GM19324 (cell line): ENCODE data around the gene SRBD1.

ENCODE experiments used
- ATAC-seq: cut with Tn5 transposase; IDR thresholded peaks from one replicate; pipeline ENCODE4 v1.9.1; 2021; ENCODE audit warnings: mild to moderate bottlenecking, moderate library complexity; ENCODE audit not compliant: unreplicated experiment, low FRiP score

Gene SRBD1

DNA sequence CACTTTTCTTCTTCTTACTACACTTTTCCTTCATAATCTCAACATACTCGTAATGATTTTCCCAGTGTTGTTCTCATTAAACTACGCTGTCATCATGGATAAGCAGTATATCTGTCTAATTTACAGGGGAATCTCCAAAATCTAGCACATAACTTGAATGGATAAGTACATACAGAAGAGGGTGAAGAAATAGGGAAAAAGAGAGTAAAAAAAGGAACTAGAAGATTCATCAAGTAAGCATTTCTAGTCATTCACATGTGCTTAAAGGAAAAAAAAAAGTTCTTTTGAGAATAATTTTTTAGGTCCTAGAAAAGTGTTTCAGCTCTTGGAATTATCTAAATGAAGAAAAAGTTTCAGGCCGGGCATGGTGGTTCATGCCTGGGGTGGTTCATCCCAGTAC lies 51.6 kb downstream of the SRBD1 start:
- no peak for ATAC-seq

DNA sequence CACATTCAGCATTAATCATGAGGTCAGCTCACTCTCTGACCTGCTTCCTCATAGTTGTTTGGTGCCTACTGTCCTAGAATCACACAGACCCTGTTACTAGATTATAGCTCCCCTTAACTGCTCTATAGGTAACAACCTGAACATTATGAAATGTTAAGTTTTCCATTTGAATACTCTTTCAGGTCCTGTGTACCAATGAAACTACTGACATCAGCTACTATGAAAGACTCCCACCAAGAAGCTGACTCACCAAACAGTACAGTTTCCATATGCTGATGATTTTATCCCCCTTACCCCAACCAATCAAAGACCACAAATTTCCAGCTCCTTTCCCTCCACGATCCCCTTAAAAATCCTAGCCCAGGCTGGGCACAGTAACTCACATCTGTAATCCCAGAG lies 56.3 kb downstream of the SRBD1 start:
- ATAC-seq = no peak

DNA sequence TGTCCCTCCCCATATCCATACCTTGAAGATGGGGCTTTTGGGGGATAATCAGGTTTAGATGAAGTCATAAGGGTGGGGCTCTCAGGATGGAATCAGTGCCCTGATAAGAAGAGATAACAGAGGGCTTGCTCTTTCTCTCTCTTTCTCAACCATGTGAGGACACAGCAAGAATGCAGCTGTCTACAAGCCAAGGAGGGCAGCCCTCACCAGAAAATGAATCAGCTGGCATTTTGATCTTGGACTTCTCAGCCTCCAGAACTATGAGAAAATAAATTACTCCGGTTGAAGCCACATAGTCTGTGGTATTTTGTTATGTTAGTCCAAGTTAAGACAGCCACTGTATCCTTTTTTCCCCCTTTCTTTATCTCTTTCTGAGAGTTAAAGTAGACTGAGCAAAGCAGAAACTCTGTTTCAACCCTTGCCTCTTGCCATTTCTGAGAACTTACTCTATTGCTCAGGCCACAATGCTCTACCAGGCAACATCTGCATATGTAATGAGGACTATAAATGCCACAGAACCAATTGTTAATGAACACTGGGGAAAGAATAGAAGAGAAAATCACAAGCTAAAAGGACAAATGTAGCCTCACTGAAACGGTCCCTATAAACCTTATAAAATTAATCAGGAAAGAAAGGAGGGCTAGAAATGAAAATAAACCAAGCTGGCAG lies 56.9 kb downstream of the SRBD1 start:
- no peak for ATAC-seq

DNA sequence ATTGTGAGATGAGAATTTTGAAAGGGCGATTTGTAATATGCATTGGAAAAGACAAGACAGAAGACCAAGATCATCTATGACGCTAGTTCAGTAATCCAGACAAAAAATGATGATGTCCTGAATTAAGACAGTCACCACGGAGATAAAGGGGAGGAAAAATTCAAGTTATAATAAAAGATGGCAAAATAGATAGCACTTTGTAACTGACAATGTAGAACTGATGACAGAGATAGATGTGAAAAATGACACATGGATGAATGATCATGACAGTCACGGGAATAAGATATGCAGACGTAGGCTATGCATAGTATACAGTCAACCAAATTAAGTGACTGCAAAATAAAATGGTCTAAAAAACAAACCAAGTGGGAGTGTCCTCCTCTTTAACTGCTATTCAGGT lies 59.2 kb downstream of the SRBD1 start:
- ATAC-seq = no peak

DNA sequence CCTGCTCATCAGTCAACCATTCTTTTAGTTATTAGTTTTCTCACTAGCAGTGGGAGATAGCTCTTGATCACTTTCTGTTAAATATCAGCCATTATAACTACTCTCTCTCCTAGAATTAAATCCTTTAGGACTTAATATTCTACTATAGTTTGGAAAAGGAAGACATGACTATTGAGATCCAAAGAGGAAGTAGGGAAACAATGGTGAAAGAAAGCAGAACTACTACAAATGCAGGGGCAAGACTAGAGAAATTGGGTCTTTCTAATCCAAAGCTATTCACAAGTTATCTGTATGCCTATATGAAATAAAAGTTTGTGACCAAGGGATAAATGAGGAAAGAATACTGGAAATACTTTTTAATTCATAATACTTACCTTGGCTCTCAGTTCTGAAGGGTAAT lies 65.1 kb downstream of the SRBD1 start:
- ATAC-seq = no peak

DNA sequence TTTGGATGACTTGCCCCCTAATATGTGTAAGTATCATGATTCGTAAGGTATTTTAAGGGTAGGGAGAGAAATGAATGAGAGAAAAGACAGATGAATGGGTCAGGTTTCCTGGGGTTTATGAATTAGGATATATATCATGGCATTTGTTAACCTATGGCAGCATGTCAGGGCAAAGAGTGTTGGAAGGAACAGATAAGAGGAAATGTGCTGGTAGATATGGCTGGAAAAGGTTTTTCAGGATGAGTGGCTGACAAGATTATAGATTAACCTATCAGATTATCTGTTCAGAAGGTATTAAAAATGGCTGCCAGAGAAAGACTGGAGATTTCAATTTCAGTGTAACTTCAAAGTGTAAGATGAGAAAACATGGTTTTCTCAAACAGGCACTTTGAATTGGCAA lies 67.8 kb downstream of the SRBD1 start:
- ATAC-seq = no peak

DNA sequence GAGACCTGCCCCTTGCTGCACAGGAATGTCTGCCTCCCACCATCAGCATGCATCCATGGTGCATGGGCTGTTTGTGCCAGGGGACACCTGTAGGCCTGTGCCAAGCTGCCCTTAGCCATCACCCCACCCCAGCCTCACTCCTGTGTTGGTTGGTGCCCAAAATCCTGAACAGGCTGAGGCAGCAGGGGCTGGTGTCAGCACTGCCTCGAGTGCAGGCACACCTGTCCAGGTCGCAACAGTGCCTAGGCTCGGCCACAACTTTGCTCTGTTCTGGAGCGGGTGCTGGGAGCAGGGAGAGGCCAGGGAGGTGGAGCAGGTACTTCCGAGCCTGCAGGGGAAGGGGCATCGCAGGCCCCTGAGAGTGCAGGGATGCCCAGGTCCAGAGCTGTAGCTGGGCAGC lies 69.1 kb downstream of the SRBD1 start:
- no peak for ATAC-seq

DNA sequence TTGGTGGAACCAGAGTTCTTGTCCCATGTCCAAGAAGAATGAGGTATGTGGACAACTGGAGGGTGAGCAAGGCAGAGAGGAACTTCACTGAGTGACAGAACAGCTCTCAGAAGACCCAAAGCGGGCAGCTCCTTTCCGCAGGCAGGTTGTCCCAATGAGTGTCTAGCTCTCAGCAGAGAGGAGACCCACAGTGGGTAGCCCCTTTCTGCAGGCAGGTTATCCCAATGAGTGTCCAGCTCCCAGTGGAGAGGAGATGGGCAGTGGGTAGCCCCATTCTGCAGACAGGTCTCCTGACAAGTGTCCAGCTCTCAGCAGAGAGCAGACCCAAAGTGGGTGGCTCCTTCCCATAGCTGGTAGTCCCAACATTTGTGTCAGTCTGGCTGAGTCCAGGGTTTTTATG lies 69.6 kb downstream of the SRBD1 start:
- ATAC-seq = no peak

DNA sequence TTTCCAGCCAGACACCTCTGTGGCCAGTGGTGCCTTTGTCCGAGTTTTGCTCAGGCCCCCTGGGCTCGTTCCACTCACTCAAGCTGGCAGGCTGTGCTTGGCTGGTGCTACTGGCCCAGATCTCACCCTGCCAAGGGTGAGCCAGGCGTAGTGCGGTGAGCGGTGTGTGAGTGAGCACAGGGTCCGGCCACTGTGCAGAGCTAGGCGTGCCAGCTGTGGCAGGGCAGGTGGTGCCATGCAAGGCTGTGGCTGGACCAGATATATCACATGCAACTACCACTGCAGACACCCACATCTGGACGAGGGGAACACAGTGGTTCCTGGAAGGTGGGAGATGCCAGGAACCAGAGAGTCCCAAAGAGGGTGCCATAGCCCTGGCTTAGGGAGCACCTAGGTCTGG lies 70.1 kb downstream of the SRBD1 start:
- no peak for ATAC-seq

DNA sequence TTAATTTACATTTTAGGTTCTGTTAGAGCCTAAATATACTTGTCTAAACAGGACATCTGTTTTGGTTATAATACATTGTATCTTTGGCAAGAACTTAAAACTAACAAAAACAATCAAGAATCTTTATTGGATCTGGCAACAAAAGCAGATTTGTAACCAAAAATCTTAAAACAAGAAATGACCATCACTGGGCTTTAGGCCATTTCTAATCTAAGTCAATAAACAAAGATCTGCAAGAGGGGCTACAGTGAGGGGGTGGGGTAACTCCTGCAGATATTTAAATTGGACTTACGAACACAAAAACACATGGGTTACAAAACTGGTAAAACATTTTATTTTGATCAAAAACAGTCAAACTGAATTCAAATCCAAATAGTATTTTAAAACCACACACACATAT lies 77.3 kb downstream of the SRBD1 start:
- ATAC-seq = no peak

DNA sequence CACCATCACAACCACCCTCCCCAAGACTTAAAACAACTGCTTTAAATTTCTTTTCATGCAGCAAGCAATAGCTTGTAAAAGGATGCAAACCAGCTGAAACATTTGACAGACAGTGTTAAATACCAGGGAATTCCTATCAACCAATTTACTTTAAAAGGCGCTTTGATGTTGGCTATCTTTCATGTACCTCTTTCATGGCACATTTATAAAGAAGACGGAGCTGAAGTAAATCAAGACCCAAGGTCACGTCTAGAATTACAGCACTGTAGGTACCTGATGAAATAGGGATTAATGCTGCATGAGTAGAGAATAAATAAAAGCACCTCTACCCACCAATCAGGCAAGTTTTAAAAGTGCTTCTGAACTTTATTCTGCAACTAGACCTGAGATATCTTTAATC lies 78.9 kb downstream of the SRBD1 start:
- no peak for ATAC-seq

DNA sequence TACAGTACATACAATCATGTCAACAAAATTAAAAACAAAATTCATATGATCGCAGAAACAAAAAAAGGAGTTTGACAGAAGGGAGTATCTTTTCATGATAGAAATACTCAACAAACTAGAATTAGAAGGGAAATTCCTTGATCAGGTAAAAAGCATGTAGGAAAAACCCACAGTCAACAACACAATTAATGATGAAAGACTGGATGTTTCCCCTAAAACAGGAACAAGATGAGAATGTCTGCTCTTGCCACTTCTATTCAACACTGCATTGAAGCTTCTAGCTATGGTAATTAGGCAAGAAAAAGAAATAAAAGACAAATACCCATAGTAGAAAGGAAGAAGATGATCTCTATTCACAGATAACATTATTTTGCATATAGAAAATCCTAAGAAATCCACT lies 87.1 kb downstream of the SRBD1 start:
- no peak for ATAC-seq

DNA sequence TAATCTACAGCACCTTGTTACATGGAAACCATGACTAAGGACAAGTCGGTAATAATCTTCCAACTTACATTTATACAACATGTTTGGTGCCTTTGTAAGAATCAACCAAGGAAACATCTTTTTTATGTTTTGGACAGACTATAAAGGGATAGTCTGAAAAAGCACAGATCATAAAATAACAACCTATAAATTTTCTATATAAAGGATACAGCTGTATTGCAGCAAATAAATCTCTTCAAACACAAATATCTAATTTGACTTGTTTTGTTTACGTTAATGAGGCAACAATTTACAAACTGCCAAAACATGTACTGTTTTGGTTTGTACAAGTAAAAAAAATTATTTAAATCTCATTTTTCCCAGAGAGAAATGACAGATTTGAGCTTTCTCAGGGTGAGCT lies 92.5 kb downstream of the SRBD1 start:
- no peak for ATAC-seq

DNA sequence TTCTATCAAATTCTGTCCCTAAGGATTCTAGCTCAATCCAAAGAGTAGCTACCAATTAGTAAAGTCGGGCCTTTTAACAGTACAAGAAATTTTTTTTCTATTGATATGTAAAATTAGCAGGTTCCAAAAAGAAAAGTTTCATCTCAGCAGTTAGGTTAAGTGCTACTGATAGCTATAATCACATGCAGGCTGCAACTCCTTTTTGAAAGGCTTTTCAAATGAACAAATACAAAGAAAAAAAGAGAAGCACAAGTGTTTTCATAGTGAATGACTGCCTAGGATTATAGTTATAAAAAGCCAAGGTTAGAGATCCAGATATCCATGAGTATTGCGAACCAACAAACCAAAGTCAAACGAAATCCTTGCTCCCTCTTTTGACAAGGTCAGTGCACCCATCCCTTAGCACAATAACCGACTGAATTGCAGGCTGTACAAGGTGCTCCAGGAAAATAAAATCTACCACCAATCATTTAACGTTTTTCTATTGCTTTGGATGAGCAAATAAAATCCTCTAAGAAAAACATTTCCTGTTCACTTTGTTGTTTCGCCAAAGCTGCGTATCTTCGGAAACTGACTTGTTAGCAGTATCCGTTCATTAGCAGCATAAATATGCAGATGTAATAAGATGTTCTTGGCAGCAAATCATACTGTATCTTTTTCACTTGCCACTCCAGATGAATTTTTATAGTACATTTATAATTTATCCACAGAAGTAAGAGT lies 100.2 kb downstream of the SRBD1 start:
- ATAC-seq = no peak

DNA sequence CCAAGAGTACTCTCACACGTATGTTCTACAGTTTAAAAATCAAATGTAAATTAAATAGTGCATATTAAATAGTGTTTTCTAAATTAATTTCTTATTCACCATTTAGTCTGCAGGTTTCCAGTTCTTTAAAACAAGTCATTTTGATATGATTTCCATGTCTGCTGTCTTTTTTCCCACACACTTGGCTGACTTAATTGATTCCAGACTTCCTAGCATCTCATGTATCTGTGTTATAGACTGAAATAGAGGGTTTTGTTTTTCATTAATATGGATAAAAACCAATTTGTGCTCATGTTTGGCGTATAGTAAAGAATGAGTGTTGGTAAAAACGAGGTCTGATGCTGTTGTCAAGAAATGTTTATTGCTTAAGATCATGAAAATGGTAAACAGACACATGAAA lies 104.3 kb downstream of the SRBD1 start:
- ATAC-seq = no peak

DNA sequence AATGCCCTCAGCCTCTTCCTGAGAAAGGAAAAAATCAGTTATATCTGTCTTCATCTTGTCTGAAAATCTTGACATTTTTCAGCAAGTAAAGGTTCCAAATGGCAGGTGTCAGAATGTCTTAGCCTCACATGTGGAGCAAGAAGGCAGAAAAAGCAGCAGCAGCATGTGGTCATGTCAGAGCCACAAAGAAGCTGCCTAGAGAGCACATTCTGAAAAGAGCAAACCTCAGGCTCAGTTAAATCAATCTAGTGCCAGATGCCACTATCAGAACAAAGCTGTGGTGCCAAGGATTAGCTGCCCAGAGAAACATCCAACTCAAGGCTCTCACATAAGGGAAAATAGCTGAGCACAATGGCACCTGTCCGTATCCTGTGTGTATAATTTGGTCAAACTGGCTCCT lies 105.9 kb downstream of the SRBD1 start:
- no peak for ATAC-seq

DNA sequence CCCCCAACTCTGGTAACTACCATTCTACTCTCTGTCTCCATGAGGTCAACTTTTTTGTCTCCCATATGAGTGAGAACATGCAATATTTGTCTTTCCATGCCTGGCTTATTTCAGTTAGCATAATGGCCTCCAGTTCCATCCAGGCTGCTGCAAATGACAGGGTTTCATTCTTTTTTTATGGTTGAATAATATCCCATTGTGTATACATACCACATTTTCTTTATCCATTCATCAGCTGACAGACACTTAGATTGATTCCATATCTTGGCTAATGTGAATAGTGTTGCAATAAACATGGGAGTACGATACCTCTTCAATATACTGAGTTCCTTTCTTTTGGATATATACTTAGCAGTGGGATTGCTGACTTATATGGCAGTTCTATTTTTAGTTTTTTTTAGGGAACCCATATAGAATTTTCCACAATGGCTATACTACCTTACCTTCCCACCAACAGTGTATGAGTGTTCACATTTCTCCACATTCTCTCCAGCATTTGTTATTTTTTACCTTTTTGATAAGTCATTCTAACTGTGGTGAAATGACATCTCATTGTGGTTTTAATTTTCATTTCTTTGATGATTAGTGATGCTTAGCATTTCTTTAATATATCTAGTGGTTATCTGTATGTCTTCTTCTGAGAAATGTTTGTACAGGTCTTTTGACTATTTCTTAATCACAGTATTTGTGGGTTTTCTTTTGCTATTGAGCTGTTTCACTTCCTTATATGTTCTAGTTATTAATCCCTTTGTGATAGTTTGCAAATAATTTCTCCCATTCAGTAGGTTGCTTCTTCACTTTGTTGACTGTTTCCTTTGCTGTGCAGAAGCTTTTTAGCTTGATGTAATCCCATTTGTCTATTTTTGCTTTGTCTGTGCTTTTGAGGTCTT lies 112.2 kb downstream of the SRBD1 start:
- no peak for ATAC-seq

DNA sequence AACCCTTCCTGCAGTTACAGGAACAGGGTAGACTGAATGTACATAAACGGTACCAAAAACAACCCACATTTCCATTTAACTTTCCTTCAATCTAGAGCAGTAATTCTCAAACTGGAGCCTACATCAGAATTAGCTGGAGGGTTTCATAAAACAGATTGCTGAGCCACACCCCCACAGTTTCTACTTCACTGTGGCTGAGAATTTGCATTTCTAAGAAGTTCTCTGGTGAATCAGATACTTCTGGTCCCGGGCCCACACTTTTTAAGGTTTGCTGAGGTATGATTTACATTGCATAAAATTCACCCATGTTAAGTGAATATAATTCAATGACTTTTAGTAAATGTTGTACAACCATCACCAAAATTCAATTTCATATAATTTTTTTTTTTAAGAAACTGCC lies 113.7 kb downstream of the SRBD1 start:
- peak; percentile 66 for ATAC-seq

DNA sequence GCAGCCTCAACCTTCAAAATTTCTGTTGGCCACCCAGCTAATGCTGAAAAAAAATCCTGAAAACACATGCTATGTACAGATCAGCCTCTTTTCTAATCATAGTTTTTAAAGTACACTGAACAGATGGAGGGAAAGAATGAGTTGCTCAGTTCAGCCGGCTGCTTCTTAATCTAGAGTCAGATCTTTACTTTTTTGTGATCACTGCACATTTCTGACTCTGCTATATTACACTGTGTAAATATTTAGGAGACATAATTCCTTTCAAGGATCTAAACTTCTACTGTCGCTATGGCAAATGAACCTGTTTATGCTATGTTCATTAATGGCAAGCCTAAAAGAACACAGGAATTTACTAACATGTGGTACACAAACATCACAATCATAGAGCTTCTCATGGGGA lies 114.2 kb downstream of the SRBD1 start:
- ATAC-seq = no peak

DNA sequence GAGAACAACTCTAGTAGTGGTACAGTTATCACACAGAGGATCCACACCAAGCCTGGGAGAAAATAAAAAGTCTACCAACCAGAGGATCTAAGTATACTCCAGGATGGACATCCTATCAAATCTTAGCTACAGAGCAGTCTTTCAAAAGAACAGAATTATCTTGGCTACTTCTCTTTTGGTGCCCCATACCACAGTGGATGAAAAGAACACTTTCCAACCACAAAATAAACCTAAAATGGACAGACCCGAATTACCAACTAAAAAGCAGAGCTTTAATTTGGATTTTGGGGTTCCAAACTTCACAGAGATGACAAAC lies 116.1 kb downstream of the SRBD1 start:
- ATAC-seq = no peak

DNA sequence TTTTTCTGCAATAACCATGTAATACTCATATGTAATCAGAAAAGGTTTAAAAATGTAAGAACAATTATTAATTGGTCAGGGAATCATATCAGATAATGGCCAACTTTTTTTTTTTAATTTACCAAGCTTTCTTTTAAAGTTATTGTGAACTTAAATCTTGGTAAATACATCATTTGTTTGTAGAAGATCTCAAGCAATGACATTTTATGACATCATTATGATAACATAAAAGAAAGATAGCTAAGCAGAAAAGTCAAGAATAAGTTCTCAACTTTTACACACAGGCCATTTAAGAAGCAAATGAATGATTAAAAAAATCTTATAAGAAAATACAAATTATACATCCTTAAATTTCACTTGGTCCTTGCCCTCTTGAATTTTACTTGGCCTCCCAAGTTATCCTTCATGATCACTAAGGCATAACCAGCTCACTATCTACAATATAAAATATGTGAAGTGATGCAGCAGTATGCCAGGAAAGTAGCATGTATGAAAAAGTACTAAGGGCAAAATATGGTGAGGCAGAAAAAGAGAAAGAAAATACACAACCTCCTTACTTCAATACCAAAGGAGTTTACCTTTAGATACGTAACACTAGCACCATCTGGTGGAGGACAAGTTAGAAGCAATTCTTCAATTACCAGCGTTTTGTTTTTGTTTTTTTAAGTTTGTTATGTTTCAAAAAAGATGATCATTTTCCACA lies 116.6 kb downstream of the SRBD1 start:
- no peak for ATAC-seq
